GM06990 (cell line): Measurements from ENCODE around the gene TBX10.

Experiments used
- DNase-seq: peaks from one replicate; pipeline ENCODE4 v3.0.0-alpha.2; 2011; ENCODE audit not compliant: insufficient read length; ENCODE audit errors: extremely low read depth
- H3K27me3 ChIP-seq: replicated peaks from 2 replicates; pipeline ENCODE4 v1.6.0; 2011; ENCODE audit warnings: low read length; ENCODE audit not compliant: control insufficient read depth, insufficient read depth
- H3K36me3 ChIP-seq: 2 replicates; pipeline ENCODE4 v1.5.1; 2011; ENCODE audit warnings: low read length; ENCODE audit not compliant: control insufficient read depth, insufficient read depth
- H3K4me3 ChIP-seq: replicated peaks from 2 replicates; pipeline ENCODE4 v1.5.1; 2011; ENCODE audit warnings: low read depth, mild to moderate bottlenecking, control low read depth, low read length
- TF ChIP-seq, protein P1 (sequence below): IDR thresholded peaks from 2 replicates; pipeline ENCODE4 v1.5.1; 2011; ENCODE audit warnings: low read length, control low read depth, mild to moderate bottlenecking, inconsistent platforms; ENCODE audit not compliant: insufficient read depth, poor library complexity, severe bottlenecking

Gene TBX10

DNA sequence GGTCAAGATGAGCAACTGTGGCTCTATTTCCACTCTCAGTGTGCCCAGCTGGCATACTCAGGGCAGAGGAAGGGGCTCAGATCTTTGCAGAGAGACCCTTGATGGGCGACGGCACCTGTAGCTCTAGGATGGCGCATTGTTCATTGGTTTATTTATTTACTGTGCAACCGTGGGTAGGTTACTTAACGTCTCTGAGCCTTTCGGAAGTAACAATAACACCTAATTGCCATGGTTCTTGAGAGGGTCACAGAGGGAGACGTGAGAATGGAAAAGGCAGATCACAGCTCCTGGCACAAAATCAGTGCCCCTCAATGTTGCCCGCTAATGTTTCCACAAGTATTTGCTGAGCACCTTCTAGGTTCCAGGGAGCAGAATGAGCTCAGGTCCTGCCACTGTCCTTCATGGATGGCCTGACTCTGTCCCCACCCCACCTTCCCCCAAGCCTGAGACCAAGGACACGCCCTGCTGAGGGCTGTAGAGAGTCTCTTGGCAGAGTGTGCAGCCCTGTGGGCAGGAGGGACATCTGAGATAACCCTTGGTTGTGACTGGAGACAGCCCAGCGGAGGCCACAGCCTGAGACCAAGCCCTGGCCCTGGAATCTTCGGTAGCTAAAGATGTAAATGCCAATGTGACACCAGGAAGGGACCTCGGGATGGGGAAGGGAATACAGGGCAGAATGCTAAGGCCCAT lies 35.6 kb upstream of the TBX10 start:
- Histone ChIP-seq H3K4me3 (no peak overlapping the region), H3K36me3 (no peaks in the 10 kb centered on the region), H3K27me3 (no peaks in the 10 kb centered on the region)
- DNase-seq: no peak
- TF ChIP-seq, protein P1, sequence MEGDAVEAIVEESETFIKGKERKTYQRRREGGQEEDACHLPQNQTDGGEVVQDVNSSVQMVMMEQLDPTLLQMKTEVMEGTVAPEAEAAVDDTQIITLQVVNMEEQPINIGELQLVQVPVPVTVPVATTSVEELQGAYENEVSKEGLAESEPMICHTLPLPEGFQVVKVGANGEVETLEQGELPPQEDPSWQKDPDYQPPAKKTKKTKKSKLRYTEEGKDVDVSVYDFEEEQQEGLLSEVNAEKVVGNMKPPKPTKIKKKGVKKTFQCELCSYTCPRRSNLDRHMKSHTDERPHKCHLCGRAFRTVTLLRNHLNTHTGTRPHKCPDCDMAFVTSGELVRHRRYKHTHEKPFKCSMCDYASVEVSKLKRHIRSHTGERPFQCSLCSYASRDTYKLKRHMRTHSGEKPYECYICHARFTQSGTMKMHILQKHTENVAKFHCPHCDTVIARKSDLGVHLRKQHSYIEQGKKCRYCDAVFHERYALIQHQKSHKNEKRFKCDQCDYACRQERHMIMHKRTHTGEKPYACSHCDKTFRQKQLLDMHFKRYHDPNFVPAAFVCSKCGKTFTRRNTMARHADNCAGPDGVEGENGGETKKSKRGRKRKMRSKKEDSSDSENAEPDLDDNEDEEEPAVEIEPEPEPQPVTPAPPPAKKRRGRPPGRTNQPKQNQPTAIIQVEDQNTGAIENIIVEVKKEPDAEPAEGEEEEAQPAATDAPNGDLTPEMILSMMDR: no peak

- DNase-seq: no peak
- Histone ChIP-seq H3K27me3 (no peaks in the 10 kb centered on the region), H3K4me3 (no peak within 1 kb of the TSS), H3K36me3 (no peaks in the 10 kb centered on the region)
- TF ChIP-seq, protein P1: no peak
Measured at GRCh38 chr11:67674442-67674871, 34.9 kb upstream of the TBX10 start, which contains the start of gene ALDH3B2. Gene ALDH3B2, minus strand, starts transcription at chr11:67674623. Its CDS starts 7,688 bp downstream, at chr11:67666935.

- H3K27me3 ChIP-seq: no peaks in the 10 kb centered on the region
- TF ChIP-seq, protein P1: no peak
- DNase-seq: no peak
- H3K36me3 ChIP-seq: no peaks in the 10 kb centered on the region
- H3K4me3 ChIP-seq: no peak overlapping the region
Measured at GRCh38 chr11:67673902-67674301, 34.3 kb upstream of the TBX10 start.

GRCh38 chr11:67673358-67673757 lies 33.8 kb upstream of the TBX10 start:
- H3K36me3 ChIP-seq: no peaks in the 10 kb centered on the region
- TF ChIP-seq, protein P1: no peak
- H3K27me3 ChIP-seq: no peaks in the 10 kb centered on the region
- no peak overlapping the region for H3K4me3 ChIP-seq
- DNase-seq: no peak

DNA sequence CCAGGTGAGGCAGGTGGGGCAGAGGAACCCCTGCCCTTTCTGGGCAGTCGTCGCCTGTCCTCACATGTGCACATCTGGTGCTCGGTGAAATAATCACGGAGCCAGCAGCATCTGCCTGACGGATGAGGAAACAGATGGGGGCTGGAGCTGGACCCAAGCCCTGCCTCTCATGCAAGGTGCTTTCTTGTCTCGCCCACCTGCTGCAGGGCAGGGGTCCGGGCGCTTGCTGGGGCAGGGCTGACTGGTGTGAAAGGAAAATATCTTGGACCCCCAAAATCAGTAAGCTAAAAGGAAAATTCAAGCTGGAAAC lies 31.6 kb upstream of the TBX10 start:
- H3K36me3 ChIP-seq: no peaks in the 10 kb centered on the region
- H3K27me3 ChIP-seq: no peaks in the 10 kb centered on the region
- DNase-seq: no peak
- TF ChIP-seq, protein P1: no peak
- H3K4me3 ChIP-seq: no peak overlapping the region
